Stimulated activated naive CD8-positive, alpha-beta T cell treated with anti-CD3 and anti-CD28 coated beads, Interleukin-15, Interleukin-2, amounts not matched to agents 100 ng/mL and 50 ng/mL, for 24 hours (primary cell): ENCODE measurements around the gene SRCAP.

Experiments
- H3K27ac Mint-ChIP-seq: one replicate; pipeline ENCODE4 v1.8.0; 2021; ENCODE audit warnings: mild to moderate bottlenecking, mixed read lengths
- H3K27me3 Mint-ChIP-seq: one replicate; pipeline ENCODE4 v1.8.0; 2021; ENCODE audit warnings: mixed read lengths
- H3K36me3 Mint-ChIP-seq: one replicate; pipeline ENCODE4 v1.8.0; 2021; ENCODE audit warnings: low read depth, mixed read lengths
- H3K4me1 Mint-ChIP-seq: one replicate; pipeline ENCODE4 v1.8.0; 2021; ENCODE audit warnings: low read depth, mixed read lengths
- H3K4me3 Mint-ChIP-seq: one replicate; pipeline ENCODE4 v1.8.0; 2021; ENCODE audit warnings: mild to moderate bottlenecking, mixed read lengths
- H3K9me3 Mint-ChIP-seq: one replicate; pipeline ENCODE4 v1.8.0; 2021; ENCODE audit warnings: mixed read lengths

The SRCAP gene

GRCh38 chr16:30761928-30762902 lies 63.2 kb downstream of the SRCAP start, which contains the start of the genes CFAP119 and RNF40:
CFAP119 (minus strand) TSS chr16:30762062; CDS start chr16:30761748, 314 bp downstream.
RNF40 (plus strand) TSS chr16:30762322; CDS start chr16:30762546, 224 bp downstream.
- Mint-ChIP-seq H3K9me3 (no peaks in the 10 kb centered on the region), H3K27me3 (no peaks in the 10 kb centered on the region), H3K4me1 (peaks cover 34% of the 10 kb centered on the region), H3K4me3 (peak within 1 kb of the TSS; percentile 94), H3K36me3 (peaks cover 37% of the 10 kb centered on the region), H3K27ac (peak within 1 kb of the TSS; percentile 90)

- H3K4me1 Mint-ChIP-seq: peaks cover 34% of the 10 kb centered on the region
- H3K9me3 Mint-ChIP-seq: no peaks in the 10 kb centered on the region
- peaks cover 37% of the 10 kb centered on the region for H3K36me3 Mint-ChIP-seq
- peak overlapping the region; percentile 90 for H3K27ac Mint-ChIP-seq
- peak overlapping the region; percentile 94 for H3K4me3 Mint-ChIP-seq
- H3K27me3 Mint-ChIP-seq: no peaks in the 10 kb centered on the region
These were observed 64.2 kb downstream of the SRCAP start for GRCh38 chr16:30762991-30763725.

- no peak overlapping the region for H3K27ac Mint-ChIP-seq
- H3K27me3 Mint-ChIP-seq: no peaks in the 10 kb centered on the region
- peaks cover 45% of the 10 kb centered on the region for H3K36me3 Mint-ChIP-seq
- peaks cover 31% of the 10 kb centered on the region for H3K4me1 Mint-ChIP-seq
- H3K9me3 Mint-ChIP-seq: no peaks in the 10 kb centered on the region
- H3K4me3 Mint-ChIP-seq: no peak overlapping the region
These were observed 65.1 kb downstream of the SRCAP start for GRCh38 chr16:30764086-30764485.

DNA sequence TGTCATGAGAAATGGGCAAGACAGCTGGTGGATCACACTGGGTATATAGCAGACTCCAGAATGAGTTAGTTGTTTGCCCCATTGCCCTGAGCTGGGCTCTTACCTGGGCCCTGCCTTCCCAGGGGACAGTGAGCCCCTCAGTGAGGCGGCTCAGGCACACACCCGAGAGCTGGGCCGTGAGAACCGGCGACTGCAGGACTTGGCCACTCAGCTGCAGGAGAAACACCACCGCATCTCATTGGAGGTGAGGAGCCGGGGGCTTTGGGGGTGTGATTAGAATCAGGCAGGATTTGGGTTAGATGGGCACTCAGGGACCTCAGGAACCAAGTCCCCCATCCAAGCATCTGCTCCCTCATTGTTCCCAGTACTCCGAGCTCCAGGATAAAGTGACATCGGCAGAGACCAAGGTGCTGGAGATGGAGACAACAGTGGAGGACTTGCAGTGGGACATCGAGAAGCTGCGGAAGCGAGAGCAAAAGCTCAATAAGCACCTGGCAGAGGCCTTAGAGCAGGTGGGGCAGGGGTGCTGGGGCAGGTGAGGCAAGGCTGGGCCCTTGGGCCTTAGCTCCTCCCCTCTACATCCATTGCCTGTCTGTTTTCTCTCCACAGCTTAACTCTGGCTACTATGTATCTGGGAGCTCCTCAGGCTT lies 66.0 kb downstream of the SRCAP start:
- Mint-ChIP-seq H3K27me3 (no peaks in the 10 kb centered on the region), H3K4me1 (peaks cover 28% of the 10 kb centered on the region), H3K9me3 (no peaks in the 10 kb centered on the region), H3K36me3 (peaks cover 46% of the 10 kb centered on the region), H3K4me3 (no peak overlapping the region), H3K27ac (no peak overlapping the region)

- Mint-ChIP-seq H3K27me3 (no peaks in the 10 kb centered on the region), H3K9me3 (no peaks in the 10 kb centered on the region), H3K27ac (no peak overlapping the region), H3K4me3 (no peak overlapping the region), H3K4me1 (peaks cover 18% of the 10 kb centered on the region), H3K36me3 (peaks cover 57% of the 10 kb centered on the region)
These were observed 67.4 kb downstream of the SRCAP start for GRCh38 chr16:30766206-30766932.

DNA sequence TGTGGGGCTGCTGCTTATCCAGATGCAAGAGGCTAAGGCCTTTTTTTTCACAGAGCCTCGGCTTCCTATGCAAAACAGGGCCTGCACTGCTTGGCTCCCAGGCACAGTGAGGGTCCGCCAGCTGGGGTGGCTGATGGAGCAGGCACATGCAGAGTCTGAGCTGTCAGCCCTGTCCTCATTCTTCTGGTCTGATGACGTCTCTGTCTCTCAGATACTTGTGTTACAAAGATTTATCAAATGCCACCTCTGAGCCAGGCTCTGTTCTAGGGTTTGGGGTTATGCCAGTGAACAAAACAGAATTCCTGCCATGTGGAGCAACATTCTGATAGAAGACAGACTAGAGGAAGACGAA lies 67.9 kb downstream of the SRCAP start:
- H3K36me3 Mint-ChIP-seq: peaks cover 58% of the 10 kb centered on the region
- no peaks in the 10 kb centered on the region for H3K9me3 Mint-ChIP-seq
- H3K27ac Mint-ChIP-seq: no peak overlapping the region
- H3K4me3 Mint-ChIP-seq: no peak overlapping the region
- peaks cover 18% of the 10 kb centered on the region for H3K4me1 Mint-ChIP-seq
- H3K27me3 Mint-ChIP-seq: no peaks in the 10 kb centered on the region

GRCh38 chr16:30767767-30768465 lies 68.9 kb downstream of the SRCAP start:
- Mint-ChIP-seq H3K4me1 (peaks cover 13% of the 10 kb centered on the region), H3K9me3 (no peaks in the 10 kb centered on the region), H3K27ac (no peak overlapping the region), H3K4me3 (no peak overlapping the region), H3K27me3 (no peaks in the 10 kb centered on the region), H3K36me3 (peaks cover 62% of the 10 kb centered on the region)

GRCh38 chr16:30768583-30769181 lies 69.7 kb downstream of the SRCAP start:
- no peak overlapping the region for H3K4me3 Mint-ChIP-seq
- H3K9me3 Mint-ChIP-seq: no peaks in the 10 kb centered on the region
- H3K27me3 Mint-ChIP-seq: no peaks in the 10 kb centered on the region
- peaks cover 63% of the 10 kb centered on the region for H3K36me3 Mint-ChIP-seq
- peaks cover 6% of the 10 kb centered on the region for H3K4me1 Mint-ChIP-seq
- H3K27ac Mint-ChIP-seq: no peak overlapping the region

- Mint-ChIP-seq H3K4me1 (peaks cover 6% of the 10 kb centered on the region), H3K9me3 (no peaks in the 10 kb centered on the region), H3K27ac (no peak overlapping the region), H3K4me3 (no peak overlapping the region), H3K27me3 (no peaks in the 10 kb centered on the region), H3K36me3 (peaks cover 64% of the 10 kb centered on the region)
These were observed 70.6 kb downstream of the SRCAP start for GRCh38 chr16:30769379-30770089.

- H3K27ac Mint-ChIP-seq: no peak overlapping the region
- H3K36me3 Mint-ChIP-seq: peaks cover 55% of the 10 kb centered on the region
- peaks cover 17% of the 10 kb centered on the region for H3K4me1 Mint-ChIP-seq
- no peaks in the 10 kb centered on the region for H3K27me3 Mint-ChIP-seq
- no peak overlapping the region for H3K4me3 Mint-ChIP-seq
- no peaks in the 10 kb centered on the region for H3K9me3 Mint-ChIP-seq
These were observed 72.8 kb downstream of the SRCAP start for GRCh38 chr16:30771726-30772125.

GRCh38 chr16:30773826-30774225 lies 74.9 kb downstream of the SRCAP start:
- Mint-ChIP-seq H3K4me1 (peaks cover 24% of the 10 kb centered on the region), H3K36me3 (peaks cover 48% of the 10 kb centered on the region), H3K9me3 (no peaks in the 10 kb centered on the region), H3K27ac (no peak overlapping the region), H3K4me3 (no peak overlapping the region), H3K27me3 (peaks cover 3% of the 10 kb centered on the region)

GRCh38 chr16:30774367-30775130 lies 75.6 kb downstream of the SRCAP start:
- H3K36me3 Mint-ChIP-seq: peaks cover 44% of the 10 kb centered on the region
- peaks cover 24% of the 10 kb centered on the region for H3K4me1 Mint-ChIP-seq
- H3K27ac Mint-ChIP-seq: peak overlapping the region; percentile 98
- peaks cover 3% of the 10 kb centered on the region for H3K27me3 Mint-ChIP-seq
- peak overlapping the region; percentile 93 for H3K4me3 Mint-ChIP-seq
- H3K9me3 Mint-ChIP-seq: no peaks in the 10 kb centered on the region

- Mint-ChIP-seq H3K4me3 (peak overlapping the region; percentile 93), H3K9me3 (no peaks in the 10 kb centered on the region), H3K36me3 (peaks cover 43% of the 10 kb centered on the region), H3K27ac (peak overlapping the region; percentile 98), H3K27me3 (peaks cover 3% of the 10 kb centered on the region), H3K4me1 (peaks cover 24% of the 10 kb centered on the region)
These were observed 76.1 kb downstream of the SRCAP start for GRCh38 chr16:30775131-30775391.
